Testis (tissue), 2 donors: ENCODE measurements around the gene EPB41.

ENCODE experiments used
- CTCF ChIP-seq, 3 experiments: fragments of 450-650 bp in 2 of 3; fragments of 200-600 bp in 1 of 3; sonication (generic) in 1 of 3; IDR thresholded peaks; one replicate each; pipeline ENCODE4 v1.5.1; 2016 to 2019; ENCODE audit warnings: antibody characterized with exemption in 3 of 3, mild to moderate bottlenecking in 2 of 3, moderate library complexity in 1 of 3
- POLR2A ChIP-seq: fragments of 450-650 bp; IDR thresholded peaks from one replicate; pipeline ENCODE4 v1.6.1; 2017; ENCODE audit warnings: antibody characterized with exemption, mild to moderate bottlenecking, moderate library complexity

DNA sequence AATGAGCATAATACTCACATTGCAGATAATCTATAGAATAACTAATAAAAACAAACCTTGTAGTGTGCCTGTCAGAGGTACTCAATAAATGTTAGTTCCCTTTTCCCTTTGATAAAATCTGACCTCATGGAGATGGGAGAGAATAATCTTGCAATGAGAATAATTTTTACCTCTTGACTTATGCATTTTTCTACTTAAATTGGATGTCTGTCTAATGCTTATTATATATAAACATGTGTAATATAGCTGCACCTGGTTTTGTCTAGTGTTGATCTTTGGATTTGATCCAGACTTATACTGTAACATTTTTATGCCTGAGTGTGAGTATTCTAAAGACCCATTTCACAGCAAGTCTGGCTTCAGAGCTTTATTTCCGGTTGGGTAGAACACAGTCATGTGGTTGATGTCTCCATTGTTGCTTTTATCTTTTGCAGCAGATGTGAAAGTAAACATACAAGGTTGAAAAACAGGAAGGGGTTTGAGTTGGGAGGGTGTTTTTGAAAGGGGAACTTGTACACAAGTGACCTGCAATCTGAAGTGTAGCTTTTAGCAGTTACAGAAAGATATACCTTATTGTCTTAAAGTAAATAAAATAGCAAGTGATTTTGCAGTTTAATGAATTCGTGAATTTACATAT is 12.4 kb downstream of the EPB41 start:
- TF ChIP-seq POLR2A (no peak), CTCF (IDR thresholded peaks at IDR 0.05) (no peak)
